ENCODE results near the gene TENM3.

DNA sequence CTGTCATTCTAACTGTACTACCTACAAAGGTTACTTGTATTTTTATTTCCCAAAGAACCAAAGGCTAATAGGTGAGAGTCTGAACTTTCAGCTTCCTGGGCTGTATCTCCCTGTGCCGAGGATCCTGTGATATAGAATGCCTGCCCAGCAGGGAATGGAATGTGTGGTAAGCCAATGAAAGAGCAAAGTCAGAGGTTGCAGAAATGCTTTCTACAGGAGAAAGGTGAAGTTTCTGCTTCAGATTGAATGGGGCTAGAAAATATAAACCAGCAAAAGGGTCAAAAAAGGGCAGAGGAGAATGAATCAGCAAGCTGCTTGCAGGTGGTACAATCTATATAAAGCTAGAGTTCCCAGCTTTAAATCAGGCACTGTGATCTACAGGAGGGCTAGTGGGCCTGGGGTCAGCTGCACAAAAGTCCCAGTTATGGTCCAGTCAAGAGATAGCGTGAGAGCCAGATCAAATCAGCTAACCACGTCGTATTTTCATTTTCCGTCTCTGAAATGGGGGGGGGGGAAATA, 527.9 kb downstream of the TENM3 start:
- TF ChIP-seq, protein P1, sequence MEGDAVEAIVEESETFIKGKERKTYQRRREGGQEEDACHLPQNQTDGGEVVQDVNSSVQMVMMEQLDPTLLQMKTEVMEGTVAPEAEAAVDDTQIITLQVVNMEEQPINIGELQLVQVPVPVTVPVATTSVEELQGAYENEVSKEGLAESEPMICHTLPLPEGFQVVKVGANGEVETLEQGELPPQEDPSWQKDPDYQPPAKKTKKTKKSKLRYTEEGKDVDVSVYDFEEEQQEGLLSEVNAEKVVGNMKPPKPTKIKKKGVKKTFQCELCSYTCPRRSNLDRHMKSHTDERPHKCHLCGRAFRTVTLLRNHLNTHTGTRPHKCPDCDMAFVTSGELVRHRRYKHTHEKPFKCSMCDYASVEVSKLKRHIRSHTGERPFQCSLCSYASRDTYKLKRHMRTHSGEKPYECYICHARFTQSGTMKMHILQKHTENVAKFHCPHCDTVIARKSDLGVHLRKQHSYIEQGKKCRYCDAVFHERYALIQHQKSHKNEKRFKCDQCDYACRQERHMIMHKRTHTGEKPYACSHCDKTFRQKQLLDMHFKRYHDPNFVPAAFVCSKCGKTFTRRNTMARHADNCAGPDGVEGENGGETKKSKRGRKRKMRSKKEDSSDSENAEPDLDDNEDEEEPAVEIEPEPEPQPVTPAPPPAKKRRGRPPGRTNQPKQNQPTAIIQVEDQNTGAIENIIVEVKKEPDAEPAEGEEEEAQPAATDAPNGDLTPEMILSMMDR (IDR thresholded peaks at IDR 0.05; ENCODE audit: low read depth, low read length) = no peak
- TF ChIP-seq MYC (IDR thresholded peaks at IDR 0.05; ENCODE audit: low read depth, low read length) = no peak
- no peak for TF ChIP-seq POLR2A (IDR thresholded peaks at IDR 0.05; ENCODE audit: extremely low read depth, insufficient read length)
